Suprapubic skin (tissue), 3 donors: Measurements from ENCODE around the gene CLEC2L.

ENCODE experiments used
- CTCF ChIP-seq, 2 donors: fragments of 200-600 bp in 1 of 2; fragments of 450-650 bp in 1 of 2; sonication (generic) in 1 of 2; IDR thresholded peaks; one replicate each; pipeline ENCODE4 v1.5.1; 2016 to 2019; ENCODE audit warnings: antibody characterized with exemption in 2 of 2, mild to moderate bottlenecking in 1 of 2, moderate library complexity in 1 of 2
- EP300 ChIP-seq: sonication (generic); formaldehyde crosslinking; IDR thresholded peaks from one replicate; pipeline ENCODE4 v1.6.1; 2017; ENCODE audit warnings: antibody characterized with exemption
- POLR2A ChIP-seq, 2 donors: fragments of 450-650 bp; IDR thresholded peaks; one replicate each; pipeline ENCODE4 v1.6.1; 2017; ENCODE audit warnings: antibody characterized with exemption in 2 of 2, mild to moderate bottlenecking in 2 of 2, moderate library complexity in 2 of 2

GRCh38 chr7:139488810-139489209 lies 34.7 kb upstream of the CLEC2L start:
- TF ChIP-seq CTCF (IDR thresholded peaks at IDR 0.05) (no peak), POLR2A (IDR thresholded peaks at IDR 0.05) (no peak), EP300 (no peak)
